Right atrium auricular region (tissue), 2 donors: Measurements from ENCODE around the gene CACNA2D4. TPM values are rescaled to one million over a fixed set of nuclear protein-coding genes. Genes with fewer than 3 reads are reported as not detected.

Experiments
- DNase-seq: peaks from one replicate; pipeline ENCODE4 v3.0.0-alpha.2; 2019; ENCODE audit warnings: low spot score
- H3K27ac ChIP-seq, 2 donors: fragments of 200-600 bp; sonication (generic); 1 replicate in 1 of 2; 2 replicates in 1 of 2; pipeline ENCODE4 v1.5.1; 2016 to 2019
- H3K27me3 ChIP-seq, 2 donors: fragments of 200-600 bp; sonication (generic); one replicate each; pipeline versions ENCODE4 v1.5.1 to v1.6.0; 2017 to 2019
- H3K36me3 ChIP-seq: fragments of 200-600 bp; sonication (generic); one replicate; pipeline ENCODE4 v1.5.1; 2016
- H3K4me1 ChIP-seq, 2 donors: fragments of 200-600 bp; sonication (generic); one replicate each; pipeline versions ENCODE4 v1.5.1 to v1.6.0; 2017 to 2019
- H3K4me3 ChIP-seq, 2 donors: fragments of 200-600 bp; sonication (generic); 1 replicate in 1 of 2; 2 replicates in 1 of 2; pipeline ENCODE4 v1.5.1; 2017 to 2019; ENCODE audit warnings: mild to moderate bottlenecking in 1 of 2, moderate library complexity in 1 of 2
- H3K9me3 ChIP-seq, 2 donors: fragments of 200-600 bp; sonication (generic); one replicate each; pipeline ENCODE4 v1.5.1; 2019
- total RNA-seq, 2 donors: library from RNA; depleted of rRNA; stranded (reverse); fragments of >200 nt; gene quantifications; one replicate each; pipeline ENCODE4 v1.1.0, GENCODE V29; 2016
- TF ChIP-seq, protein P1 (sequence below), 2 donors: fragments of 200-600 bp; sonication (generic); IDR thresholded peaks; one replicate each; pipeline ENCODE4 v1.5.1; 2019; ENCODE audit warnings: antibody characterized with exemption in 2 of 2

Gene CACNA2D4
- total RNA-seq, 2 donors from 2014 or later, result 1.6 to 4.1 TPM

GRCh38 chr12:1939801-1940607 lies 21.6 kb upstream of the CACNA2D4 start:
- Histone ChIP-seq H3K4me3 (no peak overlapping the region), H3K36me3 (no peaks in the 10 kb centered on the region), H3K27ac (no peak overlapping the region), H3K27me3 (no peaks in the 10 kb centered on the region), H3K4me1 (peaks cover 0 to 24% of the 10 kb centered on the region in 2 donors), H3K9me3 (no peaks in the 10 kb centered on the region)
- peak; percentile 91 for DNase-seq
- TF ChIP-seq, protein P1, sequence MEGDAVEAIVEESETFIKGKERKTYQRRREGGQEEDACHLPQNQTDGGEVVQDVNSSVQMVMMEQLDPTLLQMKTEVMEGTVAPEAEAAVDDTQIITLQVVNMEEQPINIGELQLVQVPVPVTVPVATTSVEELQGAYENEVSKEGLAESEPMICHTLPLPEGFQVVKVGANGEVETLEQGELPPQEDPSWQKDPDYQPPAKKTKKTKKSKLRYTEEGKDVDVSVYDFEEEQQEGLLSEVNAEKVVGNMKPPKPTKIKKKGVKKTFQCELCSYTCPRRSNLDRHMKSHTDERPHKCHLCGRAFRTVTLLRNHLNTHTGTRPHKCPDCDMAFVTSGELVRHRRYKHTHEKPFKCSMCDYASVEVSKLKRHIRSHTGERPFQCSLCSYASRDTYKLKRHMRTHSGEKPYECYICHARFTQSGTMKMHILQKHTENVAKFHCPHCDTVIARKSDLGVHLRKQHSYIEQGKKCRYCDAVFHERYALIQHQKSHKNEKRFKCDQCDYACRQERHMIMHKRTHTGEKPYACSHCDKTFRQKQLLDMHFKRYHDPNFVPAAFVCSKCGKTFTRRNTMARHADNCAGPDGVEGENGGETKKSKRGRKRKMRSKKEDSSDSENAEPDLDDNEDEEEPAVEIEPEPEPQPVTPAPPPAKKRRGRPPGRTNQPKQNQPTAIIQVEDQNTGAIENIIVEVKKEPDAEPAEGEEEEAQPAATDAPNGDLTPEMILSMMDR (IDR thresholded peaks at IDR 0.05), result peak; percentile 83 to 96

- no peak overlapping the region for H3K27ac ChIP-seq
- no peaks in the 10 kb centered on the region for H3K9me3 ChIP-seq
- TF ChIP-seq, protein P1 (IDR thresholded peaks at IDR 0.05), result no peak
- DNase-seq, result no peak
- peaks cover 0 to 24% of the 10 kb centered on the region in 2 donors for H3K4me1 ChIP-seq
- no peaks in the 10 kb centered on the region for H3K27me3 ChIP-seq
- no peak overlapping the region for H3K4me3 ChIP-seq
- no peaks in the 10 kb centered on the region for H3K36me3 ChIP-seq
Measured at GRCh38 chr12:1939331-1939730, 20.9 kb upstream of the CACNA2D4 start.

DNA sequence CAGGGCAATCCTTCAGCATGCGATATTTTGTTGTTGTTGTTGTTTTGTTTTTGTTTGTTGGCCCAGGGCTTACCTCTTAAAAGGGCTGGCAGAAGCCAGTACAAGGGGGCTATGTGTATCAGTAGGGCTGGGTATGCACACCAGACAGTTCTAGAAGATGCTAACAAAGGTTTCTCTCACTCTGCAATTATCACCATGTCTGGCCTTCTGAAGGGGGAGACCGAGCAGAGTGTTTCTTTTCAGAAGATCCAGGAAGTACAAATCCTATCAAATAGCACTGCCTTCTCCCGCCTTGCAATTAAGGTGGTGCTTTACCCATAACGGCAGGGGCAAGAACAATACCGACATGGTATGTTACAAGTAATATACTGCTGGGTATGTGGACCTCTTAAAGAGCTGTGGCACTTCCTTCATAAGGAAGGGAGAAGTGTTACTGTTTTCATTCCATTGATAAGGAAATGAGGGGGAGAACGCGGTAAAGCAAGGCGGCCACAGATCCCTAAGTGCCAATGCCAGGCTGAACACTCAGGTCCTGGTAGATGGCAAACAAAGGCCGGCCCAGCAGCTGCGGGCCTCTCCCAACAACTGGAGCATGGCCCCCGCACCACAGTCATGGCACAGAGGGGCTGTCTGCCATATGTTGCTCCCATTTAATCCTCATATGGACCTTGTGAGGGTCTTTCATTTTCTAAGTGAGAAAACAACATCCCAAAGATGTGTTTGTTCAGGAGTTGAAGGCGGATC lies 19.2 kb upstream of the CACNA2D4 start:
- no peaks in the 10 kb centered on the region for H3K27me3 ChIP-seq
- no peak overlapping the region for H3K4me3 ChIP-seq
- H3K9me3 ChIP-seq, result no peaks in the 10 kb centered on the region
- TF ChIP-seq, protein P1 (IDR thresholded peaks at IDR 0.05), result no peak
- no peak overlapping the region for H3K27ac ChIP-seq
- H3K4me1 ChIP-seq, result peaks cover 0 to 25% of the 10 kb centered on the region in 2 donors
- no peaks in the 10 kb centered on the region for H3K36me3 ChIP-seq
- peak; percentile 36 for DNase-seq

GRCh38 chr12:1936406-1937320 lies 18.2 kb upstream of the CACNA2D4 start:
- DNase-seq, result peak; percentile 54
- H3K4me1 ChIP-seq, result peaks cover 0 to 35% of the 10 kb centered on the region in 2 donors
- no peaks in the 10 kb centered on the region for H3K36me3 ChIP-seq
- H3K4me3 ChIP-seq, result no peak overlapping the region
- no peaks in the 10 kb centered on the region for H3K27me3 ChIP-seq
- H3K9me3 ChIP-seq, result no peaks in the 10 kb centered on the region
- peak overlapping the region; percentile 16 to 53 for H3K27ac ChIP-seq
- TF ChIP-seq, protein P1 (IDR thresholded peaks at IDR 0.05), result no peak

DNA sequence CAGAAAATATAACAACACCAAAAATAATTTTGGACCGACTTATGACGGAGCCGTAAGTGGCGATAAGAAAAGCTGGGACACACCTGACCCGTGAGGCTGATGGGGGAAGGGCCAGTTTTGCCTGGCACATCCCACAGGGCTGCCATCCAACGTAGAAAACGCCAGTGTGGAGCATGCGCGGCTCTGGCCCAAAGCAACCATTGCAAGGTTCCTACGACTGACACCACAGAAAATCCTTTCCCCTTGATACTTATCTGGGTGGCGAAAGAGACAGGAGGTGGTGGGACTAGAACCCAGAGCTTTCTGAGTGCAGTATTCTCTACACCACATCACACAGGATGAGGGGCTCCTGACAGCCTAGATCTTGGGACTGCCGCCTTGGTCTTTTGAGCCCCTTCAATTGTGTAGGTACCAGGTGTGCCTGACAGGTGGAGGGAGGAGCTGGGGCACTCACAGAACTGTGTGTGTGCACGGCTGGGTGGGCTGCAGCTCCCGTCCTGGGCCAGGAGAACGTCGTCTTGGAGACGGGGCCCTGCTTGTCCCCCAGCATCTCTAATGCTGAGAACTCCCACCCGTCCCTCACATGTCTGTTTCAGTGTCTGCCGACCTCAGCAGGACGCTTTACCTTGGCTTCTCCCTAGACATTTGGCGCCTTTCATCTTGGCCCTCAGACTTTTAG lies 17.4 kb upstream of the CACNA2D4 start:
- H3K27ac ChIP-seq, result peak overlapping the region; percentile 14 to 53

More for the DNA sequence above, 17.4 kb upstream of the CACNA2D4 start:
- H3K4me1 ChIP-seq, result peaks cover 0 to 37% of the 10 kb centered on the region in 2 donors
- no peaks in the 10 kb centered on the region for H3K27me3 ChIP-seq
- TF ChIP-seq, protein P1 (IDR thresholded peaks at IDR 0.05), result no peak
- DNase-seq, result peak; percentile 54
- no peaks in the 10 kb centered on the region for H3K36me3 ChIP-seq
- no peak overlapping the region for H3K4me3 ChIP-seq
- no peaks in the 10 kb centered on the region for H3K9me3 ChIP-seq
